Small intestine (tissue), 7 donors: ENCODE measurements around the gene PSMD1. TPM values are rescaled to one million over a fixed set of nuclear protein-coding genes. Genes with fewer than 3 reads are reported as not detected.
A peak's percentile ranks its signal among the peaks of the same experiment; 100 is the strongest.
"Not testable (repeated sequence)": the region's sequence is repeated elsewhere in the genome, so short reads cannot be mapped to it uniquely, and the experiment has no call there.

ENCODE experiments used
- DNase-seq, 2 donors: peaks; one replicate each; pipeline versions ENCODE4 v3.0.0 to v3.0.0-alpha.2; 2013
- FAIRE-seq: peaks from 2 replicates; lab custom pipeline; 2012; peaks lifted over from hg19 to GRCh38; lab: Jason Lieb, UNC
- H3K27ac ChIP-seq, 3 donors: one replicate each; pipeline ENCODE4 v1.5.1; 2013; ENCODE audit warnings: low read length in 2 of 3, mild to moderate bottlenecking in 2 of 3, control low read depth in 1 of 3, inconsistent platforms in 1 of 3, low read depth in 1 of 3, moderate library complexity in 1 of 3
- H3K27me3 ChIP-seq, 3 donors: one replicate each; pipeline ENCODE4 v1.6.1; 2013; ENCODE audit warnings: low read length in 3 of 3, inconsistent platforms in 1 of 3; ENCODE audit not compliant: control insufficient read depth in 3 of 3, insufficient read depth in 3 of 3
- H3K36me3 ChIP-seq, 3 donors: one replicate each; pipeline ENCODE4 v1.6.1; 2013; ENCODE audit warnings: low read length in 3 of 3, inconsistent platforms in 1 of 3, low read depth in 1 of 3, mild to moderate bottlenecking in 1 of 3, moderate library complexity in 1 of 3; ENCODE audit not compliant: control insufficient read depth in 3 of 3, insufficient read depth in 2 of 3
- H3K4me1 ChIP-seq, 3 donors: one replicate each; pipeline ENCODE4 v1.6.1; 2013; ENCODE audit warnings: low read length in 2 of 3, inconsistent platforms in 1 of 3, low read depth in 1 of 3, mild to moderate bottlenecking in 1 of 3, moderate library complexity in 1 of 3; ENCODE audit not compliant: control insufficient read depth in 3 of 3, insufficient read depth in 2 of 3
- H3K4me3 ChIP-seq, 3 donors: one replicate each; pipeline ENCODE4 v1.5.1; 2013; ENCODE audit warnings: low read length in 3 of 3, control low read depth in 1 of 3, inconsistent platforms in 1 of 3, low read depth in 1 of 3, mild to moderate bottlenecking in 1 of 3, moderate library complexity in 1 of 3
- H3K9me3 ChIP-seq, 2 donors: one replicate each; pipeline ENCODE4 v1.6.1; 2013; ENCODE audit warnings: low read depth in 1 of 2, low read length in 1 of 2; ENCODE audit not compliant: control insufficient read depth in 2 of 2, insufficient read depth in 1 of 2
- WGBS, 3 donors: extraction: QIAGEN DNeasy Blood & Tissue Kit; methylation state at CpG; one replicate each; pipeline ENCODE4 v1.1.7; 2013; 5-methylcytosine and 5-hydroxymethylcytosine counted together
- polyA plus RNA-seq, 4 donors: library from polyadenylated mRNA; stranded (reverse) in 3 of 4; unstranded in 1 of 4; fragments of 200-250 nt in 3 of 4; fragments of 120-200 nt in 1 of 4; gene quantifications; one replicate each; pipeline versions ENCODE4 v1.2.1 to v1.2.3, GENCODE V29; 2013
- donor health status: healthy with polysubstance abuse.
- donor health status: control.
- donor health status: control.
- donor health status: Bipolar disorder and iron deficiency.
- donor health status: healthy.

Gene PSMD1
- polyA plus RNA-seq, 4 donors = 45.8 to 75.1 (median 59.5) TPM

DNA sequence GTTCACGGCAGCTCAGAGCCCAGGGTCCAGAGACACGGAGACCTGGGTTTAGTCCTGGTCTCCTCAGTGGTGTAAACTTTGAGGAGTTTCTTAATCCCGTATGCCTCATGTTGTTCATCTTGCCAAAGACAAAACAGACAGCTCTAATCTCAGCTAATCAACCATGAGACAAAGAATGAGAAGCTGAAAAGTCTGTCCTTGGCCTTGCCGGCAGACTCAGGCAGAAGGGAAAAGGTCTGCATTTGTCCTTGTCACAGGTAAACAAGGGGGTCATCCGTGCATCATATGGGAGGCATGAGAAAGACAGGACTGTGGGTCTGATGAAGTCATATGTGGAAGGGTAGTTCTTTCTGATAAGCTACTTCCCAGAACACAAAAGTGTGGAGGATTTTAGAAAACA is 139.9 kb downstream of the PSMD1 start:
- Histone ChIP-seq H3K9me3 (no peaks in the 10 kb centered on the region), H3K27ac (no peak overlapping the region), H3K4me1 (peaks cover 0 to 12% (median 2%) of the 10 kb centered on the region in 3 donors), H3K4me3 (no peak overlapping the region), H3K36me3 (no peaks in the 10 kb centered on the region), H3K27me3 (no peaks in the 10 kb centered on the region)
- FAIRE-seq (no peak), DNase-seq (no peak)
- WGBS, 3 donors = 85 to 92% (median 87%) methylated on average over 5 of the region's 5 CpGs

DNA sequence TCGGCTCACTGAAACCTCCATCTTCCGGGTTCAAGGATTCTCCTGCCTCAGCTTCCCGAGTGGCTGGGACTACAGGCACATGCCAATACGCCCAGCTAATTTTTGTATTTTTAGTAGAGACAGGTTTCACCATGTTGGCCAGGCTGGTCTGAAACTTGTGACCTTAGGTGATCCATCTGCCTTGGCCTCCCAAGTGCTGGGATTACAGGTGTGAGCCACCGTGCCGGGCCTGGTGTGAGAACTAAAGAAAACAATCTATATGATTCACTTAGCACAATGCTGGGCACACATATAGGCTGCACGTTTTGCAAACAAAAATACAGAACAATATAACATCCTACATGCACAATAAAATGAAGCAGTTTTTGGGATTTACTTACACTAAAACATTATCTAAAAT is 140.5 kb downstream of the PSMD1 start:
- not testable (repeated sequence) for H3K36me3 ChIP-seq, DNase-seq, H3K9me3 ChIP-seq, H3K27me3 ChIP-seq, H3K4me1 ChIP-seq, H3K27ac ChIP-seq, FAIRE-seq, H3K4me3 ChIP-seq
- WGBS, 3 donors = 88 to 91% (median 89%) methylated on average over 7 of the region's 7 CpGs

GRCh38 chr2:231197706-231198290 is 141.1 kb downstream of the PSMD1 start:
- no peaks in the 10 kb centered on the region for H3K27me3 ChIP-seq
- FAIRE-seq (no peak), DNase-seq (no peak)
- no peaks in the 10 kb centered on the region for H3K9me3 ChIP-seq
- 17 to 25% (median 21%) methylated on average over 10 to 11 of the region's 11 CpGs for WGBS, 3 donors
- H3K4me3 ChIP-seq = peak overlapping the region; percentile 60 to 84 (median 64)
- H3K4me1 ChIP-seq = peaks cover 0 to 8% (median 2%) of the 10 kb centered on the region in 3 donors
- H3K36me3 ChIP-seq = peaks cover 0 to 2% (median 0%) of the 10 kb centered on the region in 3 donors
- peak overlapping the region in 2 of 3 donors; percentile 22 to 71 for H3K27ac ChIP-seq

DNA sequence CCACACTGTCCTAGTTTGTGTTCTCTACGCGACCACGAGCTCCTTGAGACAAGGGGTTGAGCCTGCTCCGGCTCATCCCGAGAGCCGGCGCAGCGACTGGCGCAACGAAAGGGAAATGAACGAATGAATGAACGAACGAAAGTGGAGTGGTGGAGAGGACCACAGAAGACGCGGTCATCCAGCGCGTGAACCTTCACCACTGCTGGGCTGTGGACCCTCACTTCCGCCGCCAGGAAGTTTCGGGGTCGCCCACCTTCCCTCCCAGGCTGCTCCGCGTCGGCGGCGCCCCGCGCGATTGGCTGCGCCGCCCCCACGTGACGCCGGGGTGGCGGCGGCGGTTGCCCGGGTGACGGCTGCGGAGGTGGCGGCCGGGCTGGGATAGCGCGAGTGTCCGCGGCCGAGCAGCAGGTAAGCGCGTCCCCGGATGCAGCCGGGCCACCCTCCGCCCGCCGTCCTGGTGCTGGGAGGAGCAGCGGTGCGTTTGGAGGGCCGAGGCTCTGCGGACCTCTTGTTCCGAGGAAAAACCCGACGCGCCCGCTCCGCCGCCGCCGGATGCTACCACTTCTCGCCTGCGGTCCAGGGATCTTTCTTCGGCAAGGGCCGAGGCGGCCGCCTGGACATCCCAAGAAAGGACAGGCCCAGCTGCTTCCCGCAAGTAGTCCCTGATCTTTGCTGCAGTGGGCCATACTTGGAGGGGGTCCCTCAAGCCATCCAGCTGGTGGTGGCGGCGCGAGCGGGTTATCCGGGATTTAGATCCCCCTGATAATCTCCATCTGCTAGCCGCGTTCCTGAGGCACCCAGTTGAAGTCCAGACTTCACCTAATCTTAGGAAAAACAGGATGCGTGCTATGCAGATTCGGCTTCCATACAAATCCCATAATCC is 141.9 kb downstream of the PSMD1 start, which contains the start of gene ARMC9:
Gene ARMC9, plus strand, starts transcription at position 341 of the 883 bp plus-strand sequence. CDS start 7,608 bp downstream, outside the sequence.
- H3K4me3 ChIP-seq = peak within 1 kb of the TSS; percentile 60 to 84 (median 64)
- H3K9me3 ChIP-seq = no peaks in the 10 kb centered on the region
- H3K4me1 ChIP-seq = peaks cover 0 to 8% (median 2%) of the 10 kb centered on the region in 3 donors
- FAIRE-seq (no peak), DNase-seq (peak; percentile 71 to 91)
- H3K27me3 ChIP-seq = no peaks in the 10 kb centered on the region
- H3K27ac ChIP-seq = peak within 1 kb of the TSS in 2 of 3 donors; percentile 53 to 71
- peaks cover 0 to 6% (median 0%) of the 10 kb centered on the region in 3 donors for H3K36me3 ChIP-seq
- 0 to 2% (median 1%) methylated on average over 77 to 83 of the region's 83 CpGs for WGBS, 3 donors

DNA sequence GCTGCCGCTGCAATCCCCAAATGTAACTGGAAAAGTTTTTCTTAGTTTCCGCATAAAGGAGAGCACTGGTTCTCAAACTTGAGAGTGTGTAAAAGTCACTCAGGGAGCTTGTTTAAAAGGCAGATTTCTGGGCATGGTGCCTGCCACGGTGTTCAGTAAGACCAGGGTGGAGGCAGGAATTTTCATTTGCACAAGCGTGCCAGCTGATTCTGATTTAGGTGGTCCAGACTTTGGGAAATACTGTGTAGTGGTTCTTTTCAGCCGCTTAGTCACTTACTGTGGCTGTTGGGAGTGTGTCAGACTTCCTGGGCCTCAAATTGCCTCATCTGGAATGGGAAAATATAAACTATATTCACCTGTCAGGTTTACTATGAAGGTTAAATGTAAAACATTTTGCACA is 142.6 kb downstream of the PSMD1 start:
- Histone ChIP-seq H3K27ac (peak overlapping the region in 1 of 3 donors; percentile 53), H3K9me3 (no peaks in the 10 kb centered on the region), H3K4me3 (peak overlapping the region in 1 of 3 donors; percentile 84), H3K36me3 (peaks cover 0 to 6% (median 0%) of the 10 kb centered on the region in 3 donors), H3K4me1 (peaks cover 0 to 8% (median 2%) of the 10 kb centered on the region in 3 donors), H3K27me3 (no peaks in the 10 kb centered on the region)
- FAIRE-seq (no peak), DNase-seq (no peak)
- WGBS, 3 donors = 44 to 50% (median 47%) methylated on average over 5 of the region's 5 CpGs

- FAIRE-seq (no peak), DNase-seq (no peak)
- H3K36me3 ChIP-seq = peaks cover 0 to 8% (median 0%) of the 10 kb centered on the region in 3 donors
- H3K4me3 ChIP-seq = no peak overlapping the region
- peaks cover 0 to 8% (median 2%) of the 10 kb centered on the region in 3 donors for H3K4me1 ChIP-seq
- H3K27ac ChIP-seq = no peak overlapping the region
- no peaks in the 10 kb centered on the region for H3K27me3 ChIP-seq
- 82 to 87% (median 86%) methylated on average over 3 of the region's 3 CpGs for WGBS, 3 donors
- no peaks in the 10 kb centered on the region for H3K9me3 ChIP-seq
Measured at GRCh38 chr2:231200805-231201474, 144.3 kb downstream of the PSMD1 start.

DNA sequence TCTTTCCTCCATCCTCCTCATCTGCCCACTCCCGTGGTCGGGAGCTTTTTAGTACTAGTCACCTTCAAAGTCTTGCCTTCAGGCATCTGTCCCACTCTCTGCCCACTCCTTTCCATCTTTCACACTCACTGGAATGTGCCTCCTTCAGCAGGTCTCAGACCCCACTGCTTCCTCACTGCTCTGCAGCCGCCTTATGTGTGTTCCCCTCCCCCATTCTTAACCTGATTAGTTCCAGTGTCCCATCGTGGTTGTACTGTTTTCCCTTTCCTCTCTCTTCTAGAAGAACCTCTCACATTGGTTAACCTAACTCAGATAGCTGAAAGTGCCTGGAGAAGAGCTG is 144.8 kb downstream of the PSMD1 start:
- Histone ChIP-seq H3K27me3 (no peaks in the 10 kb centered on the region), H3K9me3 (no peaks in the 10 kb centered on the region), H3K36me3 (peaks cover 0 to 8% (median 0%) of the 10 kb centered on the region in 3 donors), H3K27ac (no peak overlapping the region), H3K4me3 (no peak overlapping the region), H3K4me1 (peaks cover 0 to 8% (median 2%) of the 10 kb centered on the region in 3 donors)
- no peak for DNase-seq
- no peak for FAIRE-seq
- WGBS, 3 donors = 80 to 87% (median 81%) methylated on average over 4 of the region's 4 CpGs

DNA sequence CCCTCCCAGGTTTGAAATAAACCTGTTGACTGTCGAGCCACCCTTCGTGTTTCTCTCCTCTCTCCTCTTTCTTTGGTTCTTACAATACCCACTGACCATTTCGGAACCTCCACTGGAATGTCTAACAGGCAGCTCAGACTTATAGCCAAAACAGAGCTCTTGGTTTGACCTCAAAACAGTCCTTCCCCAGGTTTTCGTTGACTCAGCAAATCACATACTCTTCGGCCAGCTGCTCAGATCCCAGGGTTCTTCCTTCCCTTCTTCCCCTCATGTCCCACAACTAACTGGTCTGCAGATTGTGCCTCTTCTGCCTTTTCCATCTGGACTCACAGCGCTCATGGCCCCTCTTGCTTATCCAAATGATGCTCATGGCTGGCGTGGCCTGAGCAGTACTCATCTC is 146.4 kb downstream of the PSMD1 start:
- Histone ChIP-seq H3K4me3 (no peak overlapping the region), H3K36me3 (peaks cover 0 to 10% (median 0%) of the 10 kb centered on the region in 3 donors), H3K27ac (no peak overlapping the region), H3K27me3 (no peaks in the 10 kb centered on the region), H3K9me3 (no peaks in the 10 kb centered on the region), H3K4me1 (peaks cover 0 to 5% (median 2%) of the 10 kb centered on the region in 3 donors)
- FAIRE-seq (no peak), DNase-seq (no peak)
- WGBS, 3 donors = 91 to 97% (median 94%) methylated on average over 7 of the region's 7 CpGs
